AG04449 (cell line): ENCODE data around the gene STX3.

ENCODE experiments used
- CTCF ChIA-PET: fragments of 350-600 bp; formaldehyde crosslinking; extraction: SDS; loops from one replicate; lab custom pipeline; 2021; ENCODE audit warnings: antibody characterized with exemption; lab: Yijun Ruan, JAX
- POLR2A ChIA-PET: fragments of 400-600, 350-600 bp; formaldehyde crosslinking; extraction: SDS; loops from one replicate; lab custom pipeline; 2020; ENCODE audit warnings: antibody characterized with exemption, inconsistent platforms; lab: Yijun Ruan, JAX
- DNase-seq: peaks from one replicate; pipeline ENCODE4 v3.0.0-alpha.2; 2010; ENCODE audit warnings: low read depth, low spot score
- H3K4me3 ChIP-seq: 2 replicates; pipeline ENCODE4 v1.5.1; 2011; ENCODE audit warnings: low read depth, mild to moderate bottlenecking, control low read depth, low read length
- TF ChIP-seq, protein P1 (sequence below): IDR thresholded peaks from one replicate; pipeline ENCODE4 v1.5.1; 2011; ENCODE audit warnings: mild to moderate bottlenecking, moderate library complexity, low read length, control low read depth, inconsistent platforms; ENCODE audit not compliant: insufficient read depth; ENCODE audit errors: missing control alignments

The STX3 gene

GRCh38 chr11:59754859-59755700, at the start of gene STX3:
Gene STX3 (plus strand): TSS chr11:59755376. CDS start chr11:59755606, 230 bp downstream.
- POLR2A ChIA-PET, result interaction anchor here (0.6 to 1.8 kb wide), 10 partner anchors 12 to 206 kb away, joined by 3 to 7 read pairs (median 4); partner anchors contain the start of genes MRPL16 and PATL1
- CTCF ChIA-PET, result interaction anchor here (0.7 to 8.1 kb wide), 25 partner anchors 9 to 214 kb away, joined by 3 to 216 read pairs (median 4); partner anchors contain the start of genes MRPL16 and PATL1
- H3K4me3 ChIP-seq, result peak within 1 kb of the TSS; percentile 83
- TF ChIP-seq, protein P1, sequence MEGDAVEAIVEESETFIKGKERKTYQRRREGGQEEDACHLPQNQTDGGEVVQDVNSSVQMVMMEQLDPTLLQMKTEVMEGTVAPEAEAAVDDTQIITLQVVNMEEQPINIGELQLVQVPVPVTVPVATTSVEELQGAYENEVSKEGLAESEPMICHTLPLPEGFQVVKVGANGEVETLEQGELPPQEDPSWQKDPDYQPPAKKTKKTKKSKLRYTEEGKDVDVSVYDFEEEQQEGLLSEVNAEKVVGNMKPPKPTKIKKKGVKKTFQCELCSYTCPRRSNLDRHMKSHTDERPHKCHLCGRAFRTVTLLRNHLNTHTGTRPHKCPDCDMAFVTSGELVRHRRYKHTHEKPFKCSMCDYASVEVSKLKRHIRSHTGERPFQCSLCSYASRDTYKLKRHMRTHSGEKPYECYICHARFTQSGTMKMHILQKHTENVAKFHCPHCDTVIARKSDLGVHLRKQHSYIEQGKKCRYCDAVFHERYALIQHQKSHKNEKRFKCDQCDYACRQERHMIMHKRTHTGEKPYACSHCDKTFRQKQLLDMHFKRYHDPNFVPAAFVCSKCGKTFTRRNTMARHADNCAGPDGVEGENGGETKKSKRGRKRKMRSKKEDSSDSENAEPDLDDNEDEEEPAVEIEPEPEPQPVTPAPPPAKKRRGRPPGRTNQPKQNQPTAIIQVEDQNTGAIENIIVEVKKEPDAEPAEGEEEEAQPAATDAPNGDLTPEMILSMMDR, result no peak
- no peak for DNase-seq

DNA sequence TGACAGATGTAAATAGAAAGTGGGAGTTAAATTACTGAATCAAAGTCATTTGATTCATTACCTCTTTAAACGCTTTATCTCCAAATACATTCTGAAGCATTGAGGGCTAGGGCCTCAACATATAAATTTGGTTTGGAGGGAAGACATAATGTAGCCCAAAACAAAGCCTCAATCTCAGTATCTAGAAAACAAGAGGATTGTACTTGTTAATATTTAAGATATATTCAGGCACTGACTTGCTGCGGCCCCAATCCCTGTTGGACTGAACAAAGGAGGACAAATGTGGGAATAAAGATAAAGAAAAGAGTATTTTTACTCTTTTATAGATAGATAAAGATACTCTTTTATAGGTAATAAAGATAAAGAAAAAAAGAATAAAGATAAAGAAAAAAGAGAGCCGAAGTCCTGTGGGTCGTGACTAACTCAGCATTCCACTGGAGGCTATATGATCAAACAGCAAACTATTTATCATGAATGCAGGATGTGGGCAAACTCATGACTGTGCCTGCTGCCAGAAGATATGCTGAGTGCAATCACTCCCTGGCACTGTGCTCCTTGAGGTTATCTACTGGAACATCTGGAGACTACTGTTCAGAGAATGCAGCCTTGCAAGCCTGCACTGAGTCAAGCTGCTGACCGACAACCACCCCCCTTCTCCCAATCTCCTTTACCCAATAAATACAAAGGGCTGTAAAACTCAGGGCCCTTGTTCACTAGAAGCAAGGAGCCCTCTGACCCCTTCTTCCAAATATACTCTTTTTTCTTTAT, 48.5 kb upstream of the STX3 start:
- TF ChIP-seq, protein P1, result no peak
- peak; percentile 57 for DNase-seq
- CTCF ChIA-PET, result interaction anchor here (1.3 to 3.9 kb wide), 2 partner anchors 47 to 95 kb away, joined by 3 to 14 read pairs; partner anchors contain the start of gene STX3
- POLR2A ChIA-PET, result interaction anchor here (0.6 kb wide), 1 partner anchor 49 kb away, joined by 3 read pairs; the partner anchor contains the start of gene STX3
- no peak overlapping the region for H3K4me3 ChIP-seq

DNA sequence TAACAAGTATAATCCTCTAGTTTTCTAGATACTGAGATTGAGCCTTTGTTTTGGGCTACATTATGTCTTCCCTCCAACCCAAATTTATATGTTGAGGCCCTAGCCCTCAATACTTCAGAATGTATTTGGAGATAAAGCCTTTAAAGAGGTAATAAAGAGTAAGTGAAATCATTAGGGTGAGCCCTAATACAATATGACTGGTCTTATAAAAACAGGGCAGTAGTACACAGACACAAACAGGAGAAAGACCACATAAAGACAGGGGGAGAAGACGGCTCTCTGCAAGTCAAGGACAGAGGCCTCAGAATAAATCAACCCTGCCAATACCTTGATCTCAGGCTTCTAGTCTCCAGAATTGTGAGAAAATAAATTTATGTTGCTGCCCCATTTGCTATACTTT, 47.8 kb upstream of the STX3 start:
- H3K4me3 ChIP-seq, result no peak overlapping the region
- no peak for DNase-seq
- ChIA-PET CTCF (interaction anchor here (0.9 to 3.9 kb wide), 3 partner anchors 27 to 94 kb away, joined by 3 to 14 read pairs (median 3); partner anchors contain the start of gene STX3), POLR2A (interaction anchor here (0.6 kb wide), 1 partner anchor 48 kb away, joined by 3 read pairs; the partner anchor contains the start of gene STX3)
- TF ChIP-seq, protein P1, result no peak

- CTCF ChIA-PET, result interaction anchor here (3.9 kb wide), 1 partner anchor 45 kb away, joined by 14 read pairs; the partner anchor contains the start of gene STX3
- H3K4me3 ChIP-seq, result no peak overlapping the region
- no peak for DNase-seq
- POLR2A ChIA-PET, result no interaction called here
- TF ChIP-seq, protein P1, result no peak
Observed at GRCh38 chr11:59708537-59708936, 46.6 kb upstream of the STX3 start.

DNA sequence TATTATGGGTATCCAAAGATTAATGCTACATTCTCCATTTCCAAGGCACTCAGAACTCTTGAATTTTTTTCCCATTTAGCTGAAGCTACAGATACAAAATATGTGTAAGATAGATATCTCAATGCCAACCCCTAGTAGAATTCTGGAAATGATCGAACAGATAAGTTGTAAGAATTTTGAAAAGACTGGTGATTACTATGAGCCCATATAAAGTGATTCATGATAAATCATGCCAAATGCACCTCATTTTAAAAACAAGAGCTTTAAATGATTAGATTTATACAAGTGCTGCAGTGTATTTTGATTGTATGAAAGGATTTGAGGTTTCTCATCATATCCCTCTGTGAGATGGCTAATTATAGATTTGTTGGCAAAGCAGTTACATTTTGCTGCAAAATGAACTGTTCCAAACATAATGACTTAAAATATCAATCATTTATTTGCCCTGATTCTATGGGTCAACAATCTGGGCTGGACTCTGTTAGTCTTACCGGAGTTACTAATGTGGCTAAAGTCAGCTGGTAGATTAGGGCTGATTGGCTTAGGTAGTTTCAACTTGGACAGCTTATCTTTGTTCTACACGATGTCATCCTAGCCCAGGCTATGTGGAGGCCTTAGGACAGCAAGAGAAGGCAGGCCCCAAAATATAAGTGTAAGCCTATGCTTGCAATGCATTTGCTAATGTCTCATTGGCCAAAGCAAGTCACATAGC, 44.9 kb upstream of the STX3 start:
- TF ChIP-seq, protein P1, result no peak
- ChIA-PET CTCF (interaction anchor here (3.9 kb wide), 1 partner anchor 44 kb away, joined by 14 read pairs; the partner anchor contains the start of gene STX3), POLR2A (no interaction called here)

More for the DNA sequence above, 44.9 kb upstream of the STX3 start:
- no peak overlapping the region for H3K4me3 ChIP-seq
- no peak for DNase-seq
